Fibroblast of skin of scalp (primary cell): Measurements from ENCODE around the gene HOXA3.

Experiments used
- DNase-seq: peaks from one replicate; pipeline ENCODE4 v3.0.0-alpha.2; 2013

The HOXA3 gene

DNA sequence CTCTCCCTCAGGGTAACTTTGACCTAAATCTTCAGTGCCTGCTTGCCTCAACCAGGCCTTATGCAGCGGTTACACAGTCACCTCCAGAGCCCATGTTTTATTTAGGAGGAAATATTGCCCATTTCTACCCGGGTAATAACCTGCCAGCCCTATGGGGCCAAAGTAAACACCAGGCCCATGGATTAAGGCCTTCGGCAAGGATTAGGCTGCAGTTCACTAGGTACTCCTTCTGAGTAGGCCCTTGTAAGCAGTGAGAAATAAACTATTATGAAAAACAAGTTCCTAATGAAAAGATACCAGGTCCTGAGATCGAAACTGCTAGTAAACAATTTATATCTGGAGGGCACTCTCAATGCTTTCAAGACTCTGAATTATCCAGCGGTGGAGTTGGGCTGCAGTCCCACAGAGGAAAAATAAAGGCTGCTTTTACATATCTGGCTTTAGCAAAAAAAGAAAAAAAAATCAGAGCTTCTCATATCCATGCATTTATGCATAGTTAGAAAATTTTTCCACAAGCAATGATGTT is 25.5 kb upstream of the HOXA3 start:
- no peak for DNase-seq

DNA sequence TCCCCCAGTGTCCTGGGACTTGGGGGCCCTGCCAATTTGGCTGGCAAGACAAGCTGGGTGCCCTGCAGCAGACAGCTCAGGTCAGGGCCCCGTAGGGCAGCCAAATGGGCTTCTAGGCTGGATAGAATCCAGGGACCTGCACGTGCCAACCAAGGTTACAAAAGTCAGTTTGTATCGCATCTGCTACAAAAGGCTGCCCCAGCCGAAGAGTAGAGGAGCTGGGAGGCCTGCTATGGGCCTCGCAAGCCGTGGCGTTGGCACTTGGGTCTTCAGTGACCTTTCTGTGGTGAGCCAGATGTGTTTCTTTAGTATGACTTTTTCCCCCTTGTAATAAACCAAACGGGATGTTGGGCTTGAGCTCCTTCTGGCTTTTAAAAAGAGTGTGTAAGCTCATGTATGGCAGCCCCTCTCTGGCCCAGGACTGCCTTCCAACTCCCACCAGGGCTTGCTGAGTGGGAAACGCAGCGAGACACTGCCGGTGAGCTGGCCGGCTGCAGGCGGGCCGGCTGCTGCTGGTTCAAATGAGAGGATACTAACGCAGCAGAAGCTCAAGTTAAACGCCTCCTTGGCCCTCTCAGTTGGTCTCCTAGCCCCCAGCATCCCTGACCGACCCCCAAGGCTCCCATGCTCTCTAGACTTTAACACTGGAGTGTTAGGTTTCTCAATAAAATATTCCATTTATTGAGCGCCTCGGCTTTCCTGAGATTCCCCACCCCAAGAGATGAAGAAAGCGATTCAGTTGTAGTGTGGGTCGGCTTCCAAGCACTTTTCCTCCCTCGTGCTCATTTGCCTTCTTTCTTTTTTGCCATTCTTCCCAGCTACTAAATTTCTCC is 24.8 kb upstream of the HOXA3 start:
- DNase-seq = no peak

GRCh38 chr7:27176524-27176845 is 24.1 kb upstream of the HOXA3 start:
- DNase-seq = no peak

DNA sequence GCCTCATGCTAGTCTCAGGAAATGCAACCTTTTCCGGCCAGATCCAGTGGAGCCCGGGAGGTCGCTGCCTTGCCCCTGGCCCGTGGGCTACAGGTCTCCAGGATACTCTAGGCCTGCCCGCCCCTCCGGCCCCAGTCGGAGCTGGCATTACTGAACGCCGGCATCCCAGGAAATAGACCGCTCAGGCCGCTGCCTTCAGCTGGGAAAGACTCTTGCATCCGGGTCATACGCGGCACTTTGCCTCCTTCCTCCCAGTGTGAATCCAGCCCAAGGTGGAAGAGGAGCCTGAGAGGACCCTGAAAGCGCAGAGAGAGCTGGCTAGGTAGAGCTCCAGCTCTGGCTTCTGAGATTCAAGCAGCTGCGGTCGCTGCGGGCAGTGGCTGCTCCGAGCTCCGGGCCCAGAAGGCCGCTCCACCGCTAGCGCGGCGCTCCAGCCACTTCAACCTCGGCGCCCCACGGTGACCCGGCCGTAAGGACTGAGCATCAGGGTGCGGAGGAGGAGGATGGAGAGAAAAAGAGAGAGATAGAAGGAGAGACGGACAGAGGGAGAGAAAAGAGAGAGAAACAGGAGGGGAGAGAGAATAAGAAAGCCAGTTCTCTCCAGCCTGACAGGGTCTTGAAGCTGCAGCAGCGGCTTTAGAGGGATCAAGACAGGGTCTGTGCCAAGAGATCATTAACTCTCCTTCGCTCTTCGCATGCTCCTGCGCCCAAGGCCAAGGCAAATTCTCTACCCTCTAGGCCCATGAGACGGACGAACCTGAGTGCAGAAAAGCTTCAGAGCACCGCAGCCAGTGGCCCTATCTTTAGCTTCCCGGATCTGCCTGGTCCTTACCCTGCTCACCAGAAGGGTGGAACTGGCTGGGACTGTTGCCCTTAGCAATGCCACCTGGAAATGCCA is 23.5 kb upstream of the HOXA3 start:
- no peak for DNase-seq

DNA sequence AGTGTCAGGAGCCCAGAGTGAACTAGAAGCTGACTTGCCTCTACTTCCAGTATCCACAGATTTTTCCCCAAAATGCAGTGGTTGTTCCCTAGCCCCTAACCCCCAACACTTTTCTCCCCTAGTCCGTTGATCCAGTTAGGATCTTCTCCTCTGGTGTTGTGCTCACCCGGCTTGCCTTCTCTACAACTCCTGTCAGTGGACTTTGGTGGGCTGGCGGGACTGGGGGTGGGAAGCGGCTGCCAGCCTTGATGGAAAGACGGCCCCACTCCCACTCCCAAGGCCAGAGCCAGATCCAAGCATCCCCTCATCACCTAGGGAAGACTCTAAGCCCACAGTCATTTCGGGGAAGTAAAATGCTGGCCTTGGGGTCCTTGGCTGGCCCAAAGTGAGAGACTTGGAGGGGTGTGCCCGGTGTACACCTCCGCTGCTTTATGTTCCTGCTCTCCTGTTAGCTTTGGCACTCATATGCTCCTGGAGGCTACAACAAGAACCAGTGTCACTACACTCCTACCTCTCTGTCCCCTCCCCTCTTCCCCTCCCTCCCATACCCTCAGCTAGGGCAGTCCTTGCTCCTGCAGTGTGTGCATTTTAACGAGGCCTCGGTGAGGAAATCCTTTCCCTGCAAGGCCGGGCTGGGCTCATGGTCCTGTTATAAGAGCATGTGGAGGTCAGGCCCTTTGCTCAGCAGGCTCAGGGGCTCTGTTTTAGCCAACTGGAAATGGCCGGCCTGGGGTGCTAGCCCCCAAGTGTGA is 22.7 kb upstream of the HOXA3 start:
- DNase-seq = no peak

DNA sequence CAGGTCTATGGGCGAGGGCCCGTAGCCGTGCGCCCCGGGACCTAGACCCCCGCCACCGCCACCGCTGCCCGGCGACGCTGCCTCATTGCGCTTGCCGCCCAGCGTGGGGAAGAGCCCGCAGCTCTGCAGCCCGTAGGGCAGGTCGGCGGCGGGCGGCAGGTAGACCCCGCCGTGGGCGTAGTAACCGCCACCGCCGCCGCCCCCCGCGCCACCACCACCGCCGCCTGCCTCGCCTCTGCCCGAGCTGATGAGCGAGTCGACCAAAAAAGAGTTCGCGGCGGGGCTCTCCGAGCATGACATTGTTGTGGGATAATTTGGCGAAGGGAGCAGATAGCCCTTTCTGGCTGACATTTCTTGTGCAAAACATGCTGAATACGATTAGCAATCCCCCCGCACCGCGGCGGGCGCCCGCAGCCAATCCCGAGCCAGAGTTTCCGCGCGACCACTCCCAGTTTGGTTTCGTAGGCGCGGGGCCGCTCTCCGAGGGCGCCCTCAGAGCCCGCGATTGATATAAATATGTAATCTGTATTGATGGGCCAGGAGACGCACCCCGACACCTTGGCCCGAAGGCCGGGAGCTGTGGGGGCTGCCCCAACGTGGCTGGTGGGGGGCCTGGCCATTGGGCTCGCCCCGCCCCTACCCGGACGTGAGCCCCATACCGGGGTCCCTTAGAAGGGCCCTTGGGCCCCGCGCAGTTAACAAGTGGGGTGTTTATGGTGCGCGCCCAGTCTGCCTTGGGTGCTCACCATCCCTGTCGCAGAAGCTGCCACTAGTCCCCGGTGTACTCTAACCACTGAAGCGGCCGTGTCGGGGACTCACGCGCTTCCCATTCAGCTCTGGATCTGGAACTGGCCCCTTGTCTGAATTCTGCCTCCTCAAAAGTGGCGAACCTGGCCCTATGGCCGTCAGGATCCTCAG is 21.8 kb upstream of the HOXA3 start, which contains the start of gene HOXA10:
Gene HOXA10, minus strand, starts transcription at position 365 of the 918 bp plus-strand sequence. Its CDS starts 14 bp downstream, at position 351.
- DNase-seq = no peak

GRCh38 chr7:27173511-27173955 is 21.1 kb upstream of the HOXA3 start:
- no peak for DNase-seq

DNA sequence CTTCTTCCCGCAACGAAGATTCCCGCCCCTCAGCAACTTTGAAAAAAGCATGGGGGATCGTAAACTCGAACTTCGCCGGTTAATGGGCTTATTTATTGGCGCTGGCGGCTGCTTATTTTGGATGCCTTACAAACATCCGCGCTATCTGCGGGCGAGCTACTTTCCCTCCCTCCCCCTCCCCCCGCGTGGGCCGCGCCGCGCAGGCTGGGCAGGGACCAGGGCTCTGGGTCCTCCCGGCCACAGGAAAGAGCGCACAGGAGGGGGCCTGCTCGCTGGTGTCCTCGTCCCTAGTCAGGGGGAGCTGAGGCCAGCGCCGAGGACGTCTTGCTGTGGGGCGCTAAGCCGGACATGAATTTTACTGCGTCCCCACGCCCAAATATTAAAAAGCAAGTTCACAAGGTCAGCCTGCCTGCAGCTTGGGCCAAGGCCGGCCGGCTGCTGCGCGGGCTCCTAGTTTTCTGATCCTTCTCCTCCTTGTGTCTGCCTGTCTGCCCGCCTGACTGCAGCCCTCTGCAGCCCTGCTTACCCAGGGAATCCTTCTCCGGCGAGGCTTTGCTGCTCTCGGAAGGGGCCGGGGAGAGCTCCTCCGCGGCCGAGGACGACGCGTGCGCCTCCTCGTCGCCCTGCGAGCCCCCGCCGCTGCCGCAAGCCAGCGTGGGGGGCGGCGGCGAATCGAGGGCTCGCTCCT is 20.6 kb upstream of the HOXA3 start:
- no peak for DNase-seq

DNA sequence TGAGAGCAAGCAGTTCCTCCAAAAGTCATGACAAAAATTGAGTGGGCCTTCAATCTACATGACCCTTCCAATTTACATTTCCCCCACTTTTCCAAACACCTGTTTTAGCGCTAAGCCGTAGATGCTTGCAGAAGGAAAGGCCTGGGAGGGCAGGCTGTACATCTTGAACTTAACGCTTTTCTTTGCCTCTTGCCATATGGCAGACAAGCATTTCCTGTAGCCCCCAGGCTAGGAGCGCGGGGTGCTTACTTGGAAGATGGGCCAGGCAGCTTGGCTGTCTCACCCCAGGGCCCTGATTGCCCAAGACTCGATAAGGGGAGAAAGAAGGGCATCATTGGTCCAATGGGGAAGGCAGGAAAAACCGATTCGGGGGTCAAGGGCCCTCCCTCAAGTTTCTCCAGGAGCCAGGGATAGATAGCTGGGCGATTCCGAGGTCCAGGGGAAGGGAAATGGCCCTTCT is 20.0 kb upstream of the HOXA3 start:
- no peak for DNase-seq

- DNase-seq = no peak
Observed at GRCh38 chr7:27171637-27172314, 19.4 kb upstream of the HOXA3 start.

DNA sequence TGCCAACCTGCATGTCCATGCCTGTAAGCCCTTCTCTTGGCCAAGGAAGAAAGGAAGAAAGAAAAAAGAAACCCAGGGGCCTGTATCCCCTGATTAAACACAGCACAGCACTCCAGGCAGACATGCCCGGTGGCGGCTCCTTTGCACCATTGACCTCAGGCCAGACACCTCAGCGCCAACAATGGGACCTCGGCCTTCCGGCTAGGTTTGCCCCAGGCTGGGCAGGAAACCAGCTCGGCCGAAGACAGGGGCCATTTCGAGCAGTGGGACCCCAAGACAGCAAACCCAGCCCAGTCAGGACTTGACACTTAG is 18.9 kb upstream of the HOXA3 start:
- no peak for DNase-seq

- no peak for DNase-seq
Observed at GRCh38 chr7:27170426-27171324, 18.3 kb upstream of the HOXA3 start.

- DNase-seq = no peak
Observed at GRCh38 chr7:27169658-27170425, 17.5 kb upstream of the HOXA3 start.

- DNase-seq = no peak
Observed at GRCh38 chr7:27168265-27168947, 16.0 kb upstream of the HOXA3 start.

DNA sequence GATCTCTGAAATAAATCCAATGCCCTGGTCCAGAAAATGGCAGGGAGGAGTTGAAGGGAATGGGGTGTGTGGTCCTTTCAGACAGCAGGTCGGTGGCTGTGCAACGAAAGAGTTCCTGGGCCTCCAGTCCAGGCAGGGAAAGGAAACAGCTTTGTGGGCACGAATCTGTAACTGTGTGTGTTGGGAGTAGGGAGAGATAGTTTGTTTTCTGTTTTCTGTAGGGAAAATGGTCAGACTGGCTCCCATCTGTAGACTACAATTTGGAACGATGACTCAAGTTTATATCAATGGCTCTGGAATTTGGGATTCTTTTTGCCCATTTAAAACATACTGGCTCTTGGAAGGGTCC is 15.5 kb upstream of the HOXA3 start:
- DNase-seq = no peak

GRCh38 chr7:27166531-27167505 is 14.4 kb upstream of the HOXA3 start:
- DNase-seq = no peak
